Osteocyte (in vitro differentiated cells): ENCODE measurements around the gene ZNF418. TPM values are rescaled to one million over a fixed set of nuclear protein-coding genes. Genes with fewer than 3 reads are reported as not detected.
"Not testable (repeated sequence)": the region's sequence is repeated elsewhere in the genome, so short reads cannot be mapped to it uniquely, and the experiment has no call there.

Source experiments
- DNase-seq: peaks from one replicate; pipeline ENCODE4 v3.0.0; 2021; ENCODE audit warnings: mixed read lengths; ENCODE audit not compliant: unreplicated experiment; ENCODE audit errors: extremely low spot score
- H3K27ac Mint-ChIP-seq: one replicate; pipeline ENCODE4 v1.8.0; 2021; ENCODE audit warnings: mild to moderate bottlenecking, mixed read lengths; ENCODE audit not compliant: unreplicated experiment
- H3K27me3 Mint-ChIP-seq: one replicate; pipeline ENCODE4 v1.8.0; 2021; ENCODE audit warnings: mixed read lengths; ENCODE audit not compliant: unreplicated experiment
- H3K36me3 Mint-ChIP-seq: one replicate; pipeline ENCODE4 v1.8.0; 2021; ENCODE audit warnings: mixed read lengths; ENCODE audit not compliant: unreplicated experiment
- H3K4me1 Mint-ChIP-seq: one replicate; pipeline ENCODE4 v1.8.0; 2021; ENCODE audit warnings: mixed read lengths; ENCODE audit not compliant: unreplicated experiment
- H3K4me3 Mint-ChIP-seq: one replicate; pipeline ENCODE4 v1.8.0; 2021; ENCODE audit warnings: mild to moderate bottlenecking, moderate library complexity, mixed read lengths; ENCODE audit not compliant: unreplicated experiment
- H3K9me3 Mint-ChIP-seq: one replicate; pipeline ENCODE4 v1.8.0; 2021; ENCODE audit warnings: mixed read lengths; ENCODE audit not compliant: unreplicated experiment
- CTCF ChIP-seq: fragments of 200-600 bp; sonication (generic); IDR thresholded peaks from 2 replicates; pipeline ENCODE4 v1.5.0; 2021; ENCODE audit warnings: antibody characterized with exemption, mild to moderate bottlenecking, moderate library complexity
- total RNA-seq: library from RNA; stranded (reverse); gene quantifications from 2 replicates; pipeline ENCODE4 v1.2.1, GENCODE V29; 2021

ZNF418 gene
- total RNA-seq, 1 donor from 2014 or later: 12.0 TPM

- DNase-seq: peak; percentile 93
- peak within 1 kb of the TSS; percentile 78 for H3K27ac Mint-ChIP-seq
- peaks cover 21% of the 10 kb centered on the region for H3K9me3 Mint-ChIP-seq
- H3K27me3 Mint-ChIP-seq: no peaks in the 10 kb centered on the region
- peak; percentile 56 for TF ChIP-seq CTCF
- peaks cover 20% of the 10 kb centered on the region for H3K4me1 Mint-ChIP-seq
- H3K36me3 Mint-ChIP-seq: peaks cover 33% of the 10 kb centered on the region
- peak within 1 kb of the TSS; percentile 90 for H3K4me3 Mint-ChIP-seq
These were observed 46.5 kb downstream of the ZNF418 start, which contains the start of gene ZNF814 for GRCh38 chr19:57888560-57889231. ZNF814 (minus strand) TSS chr19:57889037; CDS start chr19:57888802, 235 bp downstream.

- no peak for DNase-seq
- H3K27ac Mint-ChIP-seq: peak overlapping the region; percentile 78
- H3K9me3 Mint-ChIP-seq: peaks cover 21% of the 10 kb centered on the region
- H3K4me3 Mint-ChIP-seq: peak overlapping the region; percentile 90
- TF ChIP-seq CTCF: no peak
- H3K36me3 Mint-ChIP-seq: peaks cover 36% of the 10 kb centered on the region
- peaks cover 20% of the 10 kb centered on the region for H3K4me1 Mint-ChIP-seq
- no peaks in the 10 kb centered on the region for H3K27me3 Mint-ChIP-seq
These were observed 47.1 kb downstream of the ZNF418 start for GRCh38 chr19:57888107-57888559.

GRCh38 chr19:57887195-57887941 is 47.8 kb downstream of the ZNF418 start:
- no peak for DNase-seq
- Mint-ChIP-seq H3K36me3 (peaks cover 39% of the 10 kb centered on the region), H3K27ac (no peak overlapping the region), H3K4me1 (peaks cover 21% of the 10 kb centered on the region), H3K9me3 (peaks cover 21% of the 10 kb centered on the region), H3K27me3 (no peaks in the 10 kb centered on the region), H3K4me3 (peak overlapping the region; percentile 90)
- TF ChIP-seq CTCF: no peak

GRCh38 chr19:57886046-57886445 is 49.2 kb downstream of the ZNF418 start:
- peaks cover 18% of the 10 kb centered on the region for H3K9me3 Mint-ChIP-seq
- peaks cover 21% of the 10 kb centered on the region for H3K4me1 Mint-ChIP-seq
- DNase-seq: no peak
- H3K36me3 Mint-ChIP-seq: peaks cover 39% of the 10 kb centered on the region
- no peak overlapping the region for H3K27ac Mint-ChIP-seq
- no peak overlapping the region for H3K4me3 Mint-ChIP-seq
- TF ChIP-seq CTCF: no peak
- no peaks in the 10 kb centered on the region for H3K27me3 Mint-ChIP-seq

- H3K27ac Mint-ChIP-seq, H3K27me3 Mint-ChIP-seq, DNase-seq, H3K4me1 Mint-ChIP-seq, H3K4me3 Mint-ChIP-seq: not testable (repeated sequence)
- Mint-ChIP-seq H3K9me3 (peaks cover 15% of the 10 kb centered on the region), H3K36me3 (peaks cover 60% of the 10 kb centered on the region)
These were observed 61.1 kb downstream of the ZNF418 start for GRCh38 chr19:57873883-57874799.
